GM21825 (cell line): ENCODE results near the gene SEMA5A.

Experiments used
- ATAC-seq: cut with Tn5 transposase; IDR thresholded peaks from one replicate; pipeline ENCODE4 v1.9.1; 2021; ENCODE audit warnings: mild to moderate bottlenecking, moderate library complexity; ENCODE audit not compliant: unreplicated experiment

The SEMA5A gene

GRCh38 chr5:9342161-9342787 lies 203.6 kb downstream of the SEMA5A start:
- ATAC-seq, result no peak

- no peak for ATAC-seq
These were observed 205.8 kb downstream of the SEMA5A start for GRCh38 chr5:9340085-9340484.

GRCh38 chr5:9339206-9339818 lies 206.6 kb downstream of the SEMA5A start:
- no peak for ATAC-seq

- no peak for ATAC-seq
These were observed 207.1 kb downstream of the SEMA5A start for GRCh38 chr5:9338796-9339195.

GRCh38 chr5:9337928-9338595 lies 207.8 kb downstream of the SEMA5A start:
- no peak for ATAC-seq

- ATAC-seq, result no peak
These were observed 209.9 kb downstream of the SEMA5A start for GRCh38 chr5:9335754-9336495.

- ATAC-seq, result no peak
These were observed 210.6 kb downstream of the SEMA5A start for GRCh38 chr5:9335269-9335668.

- ATAC-seq, result no peak
These were observed 213.8 kb downstream of the SEMA5A start for GRCh38 chr5:9332026-9332425.

- ATAC-seq, result no peak
These were observed 214.5 kb downstream of the SEMA5A start for GRCh38 chr5:9331372-9331771.

GRCh38 chr5:9329125-9329524 lies 216.8 kb downstream of the SEMA5A start:
- ATAC-seq, result no peak

GRCh38 chr5:9325549-9325948 lies 220.3 kb downstream of the SEMA5A start:
- no peak for ATAC-seq

- ATAC-seq, result no peak
These were observed 221.4 kb downstream of the SEMA5A start for GRCh38 chr5:9324348-9325077.

- ATAC-seq, result no peak
These were observed 225.2 kb downstream of the SEMA5A start for GRCh38 chr5:9320652-9321051.

GRCh38 chr5:9318031-9318430 lies 227.8 kb downstream of the SEMA5A start:
- no peak for ATAC-seq

- no peak for ATAC-seq
These were observed 229.1 kb downstream of the SEMA5A start for GRCh38 chr5:9316733-9317132.

- no peak for ATAC-seq
These were observed 229.8 kb downstream of the SEMA5A start for GRCh38 chr5:9316041-9316440.

- ATAC-seq, result no peak
These were observed 231.3 kb downstream of the SEMA5A start for GRCh38 chr5:9314558-9314957.

GRCh38 chr5:9313751-9314150 lies 232.1 kb downstream of the SEMA5A start:
- no peak for ATAC-seq

GRCh38 chr5:9307150-9307549 lies 238.7 kb downstream of the SEMA5A start:
- ATAC-seq, result no peak

- ATAC-seq, result no peak
These were observed 243.7 kb downstream of the SEMA5A start for GRCh38 chr5:9302218-9302617.

- ATAC-seq, result no peak
These were observed 244.7 kb downstream of the SEMA5A start for GRCh38 chr5:9301200-9301599.
